ENCODE results near the gene DPP9.

Gene DPP9

DNA sequence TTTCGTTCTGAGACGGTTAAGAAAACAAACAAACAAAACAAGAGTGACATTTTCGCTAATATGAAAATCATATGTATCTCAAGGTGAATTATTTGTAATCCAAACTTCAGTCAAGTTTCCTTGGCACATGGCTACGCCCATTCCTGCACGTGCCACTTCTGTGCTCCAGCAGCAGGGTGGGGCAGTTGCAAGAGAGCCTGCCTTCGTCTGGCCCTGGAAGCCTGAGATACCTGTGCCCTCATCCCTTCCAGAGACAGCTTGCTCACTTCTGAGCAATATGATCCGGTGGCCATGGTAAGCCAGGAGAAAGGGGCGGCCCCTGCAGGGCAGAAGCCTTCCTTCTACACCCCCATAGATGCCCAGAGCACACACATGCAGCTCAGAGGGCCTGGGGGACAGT lies 22.1 kb downstream of the DPP9 start:
- TF ChIP-seq POLR2AphosphoS5 (IDR thresholded peaks at IDR 0.05; ENCODE audit: low read depth) (no peak), GABPA (IDR thresholded peaks at IDR 0.05; ENCODE audit: low read depth) (no peak), SPI1 (IDR thresholded peaks at IDR 0.05; ENCODE audit: borderline replicate concordance, low read depth) (no peak)
- TF ChIP-seq, protein P1, sequence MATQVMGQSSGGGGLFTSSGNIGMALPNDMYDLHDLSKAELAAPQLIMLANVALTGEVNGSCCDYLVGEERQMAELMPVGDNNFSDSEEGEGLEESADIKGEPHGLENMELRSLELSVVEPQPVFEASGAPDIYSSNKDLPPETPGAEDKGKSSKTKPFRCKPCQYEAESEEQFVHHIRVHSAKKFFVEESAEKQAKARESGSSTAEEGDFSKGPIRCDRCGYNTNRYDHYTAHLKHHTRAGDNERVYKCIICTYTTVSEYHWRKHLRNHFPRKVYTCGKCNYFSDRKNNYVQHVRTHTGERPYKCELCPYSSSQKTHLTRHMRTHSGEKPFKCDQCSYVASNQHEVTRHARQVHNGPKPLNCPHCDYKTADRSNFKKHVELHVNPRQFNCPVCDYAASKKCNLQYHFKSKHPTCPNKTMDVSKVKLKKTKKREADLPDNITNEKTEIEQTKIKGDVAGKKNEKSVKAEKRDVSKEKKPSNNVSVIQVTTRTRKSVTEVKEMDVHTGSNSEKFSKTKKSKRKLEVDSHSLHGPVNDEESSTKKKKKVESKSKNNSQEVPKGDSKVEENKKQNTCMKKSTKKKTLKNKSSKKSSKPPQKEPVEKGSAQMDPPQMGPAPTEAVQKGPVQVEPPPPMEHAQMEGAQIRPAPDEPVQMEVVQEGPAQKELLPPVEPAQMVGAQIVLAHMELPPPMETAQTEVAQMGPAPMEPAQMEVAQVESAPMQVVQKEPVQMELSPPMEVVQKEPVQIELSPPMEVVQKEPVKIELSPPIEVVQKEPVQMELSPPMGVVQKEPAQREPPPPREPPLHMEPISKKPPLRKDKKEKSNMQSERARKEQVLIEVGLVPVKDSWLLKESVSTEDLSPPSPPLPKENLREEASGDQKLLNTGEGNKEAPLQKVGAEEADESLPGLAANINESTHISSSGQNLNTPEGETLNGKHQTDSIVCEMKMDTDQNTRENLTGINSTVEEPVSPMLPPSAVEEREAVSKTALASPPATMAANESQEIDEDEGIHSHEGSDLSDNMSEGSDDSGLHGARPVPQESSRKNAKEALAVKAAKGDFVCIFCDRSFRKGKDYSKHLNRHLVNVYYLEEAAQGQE (IDR thresholded peaks at IDR 0.05; ENCODE audit: insufficient replicate concordance, low read depth), result no peak
- TF ChIP-seq, protein P2, sequence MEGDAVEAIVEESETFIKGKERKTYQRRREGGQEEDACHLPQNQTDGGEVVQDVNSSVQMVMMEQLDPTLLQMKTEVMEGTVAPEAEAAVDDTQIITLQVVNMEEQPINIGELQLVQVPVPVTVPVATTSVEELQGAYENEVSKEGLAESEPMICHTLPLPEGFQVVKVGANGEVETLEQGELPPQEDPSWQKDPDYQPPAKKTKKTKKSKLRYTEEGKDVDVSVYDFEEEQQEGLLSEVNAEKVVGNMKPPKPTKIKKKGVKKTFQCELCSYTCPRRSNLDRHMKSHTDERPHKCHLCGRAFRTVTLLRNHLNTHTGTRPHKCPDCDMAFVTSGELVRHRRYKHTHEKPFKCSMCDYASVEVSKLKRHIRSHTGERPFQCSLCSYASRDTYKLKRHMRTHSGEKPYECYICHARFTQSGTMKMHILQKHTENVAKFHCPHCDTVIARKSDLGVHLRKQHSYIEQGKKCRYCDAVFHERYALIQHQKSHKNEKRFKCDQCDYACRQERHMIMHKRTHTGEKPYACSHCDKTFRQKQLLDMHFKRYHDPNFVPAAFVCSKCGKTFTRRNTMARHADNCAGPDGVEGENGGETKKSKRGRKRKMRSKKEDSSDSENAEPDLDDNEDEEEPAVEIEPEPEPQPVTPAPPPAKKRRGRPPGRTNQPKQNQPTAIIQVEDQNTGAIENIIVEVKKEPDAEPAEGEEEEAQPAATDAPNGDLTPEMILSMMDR (IDR thresholded peaks at IDR 0.05; ENCODE audit: insufficient read depth, low read length), result no peak
- H3K27me3 ChIP-seq (ENCODE audit: insufficient read depth, poor library complexity, severe bottlenecking), result no peaks in the 10 kb centered on the region
- DNase-seq (ENCODE audit: low read depth in 1 of 2, low spot score in 1 of 2), result no peak
- H3K27ac ChIP-seq (replicated peaks), result no peak overlapping the region
- no peak overlapping the region for H3K4me3 ChIP-seq (replicated peaks; ENCODE audit: insufficient read depth, low read length)

DNA sequence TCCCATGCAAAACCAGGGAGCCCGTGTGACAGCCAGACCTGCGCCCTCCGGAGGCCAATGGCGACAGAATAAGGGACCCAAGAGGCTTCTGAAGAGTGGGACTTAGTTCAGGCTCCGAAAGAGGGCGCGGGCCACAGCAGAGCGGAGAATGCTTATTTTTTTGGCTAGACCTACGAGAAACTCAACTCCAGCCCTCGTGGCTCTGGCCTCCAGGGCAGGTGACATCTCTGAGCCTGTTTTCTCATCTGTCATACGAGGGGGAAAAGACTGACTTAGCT lies 23.0 kb downstream of the DPP9 start:
- TF ChIP-seq POLR2AphosphoS5 (IDR thresholded peaks at IDR 0.05; ENCODE audit: low read depth) (no peak), SPI1 (IDR thresholded peaks at IDR 0.05; ENCODE audit: borderline replicate concordance, low read depth) (no peak), GABPA (IDR thresholded peaks at IDR 0.05; ENCODE audit: low read depth) (no peak)
- TF ChIP-seq, protein P2 (IDR thresholded peaks at IDR 0.05; ENCODE audit: insufficient read depth, low read length), result no peak
- TF ChIP-seq, protein P1 (IDR thresholded peaks at IDR 0.05; ENCODE audit: insufficient replicate concordance, low read depth), result no peak

DNA sequence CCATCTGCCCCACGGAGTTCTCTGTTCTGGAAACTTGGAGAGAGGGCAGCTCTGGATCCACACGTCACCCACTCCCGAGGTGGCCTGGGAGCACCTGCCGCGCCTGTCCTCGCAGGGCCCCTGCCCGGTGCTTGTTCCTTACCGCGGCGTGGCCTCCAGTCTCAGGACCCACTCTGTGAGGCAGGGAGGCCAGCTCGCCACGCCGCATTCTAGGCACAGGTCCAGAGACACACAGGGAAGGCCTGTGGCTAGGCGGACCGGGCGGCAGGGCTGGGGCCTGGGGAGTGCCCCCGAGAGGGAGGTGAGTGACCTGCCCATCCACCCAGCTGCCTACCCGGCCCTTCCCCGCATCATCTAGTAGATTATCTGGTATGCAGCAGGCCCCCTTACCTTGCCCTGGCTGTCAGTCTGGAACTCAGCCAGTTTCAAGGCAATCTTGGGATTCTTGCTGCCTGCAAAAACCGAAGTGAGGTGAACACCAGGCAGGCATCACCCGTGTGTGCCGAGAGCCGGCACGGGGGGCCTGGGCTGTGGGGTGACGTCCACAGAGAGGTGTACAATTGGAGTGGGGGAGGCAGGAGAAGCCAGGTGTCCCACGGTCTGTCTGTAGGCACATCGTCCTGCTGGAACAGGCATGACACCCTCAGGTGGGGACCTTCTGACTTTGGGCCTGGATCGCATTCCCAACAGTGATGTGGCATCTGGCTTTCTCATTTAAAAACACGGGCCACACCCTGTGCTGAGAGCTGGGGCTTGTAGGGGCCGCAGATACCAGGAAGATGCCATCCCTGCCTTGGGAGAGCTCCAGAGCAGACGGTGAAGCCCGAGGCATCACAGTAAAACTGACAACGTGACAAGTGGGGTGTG lies 23.6 kb downstream of the DPP9 start:
- no peak for DNase-seq (ENCODE audit: low read depth in 1 of 2, low spot score in 1 of 2)
- Histone ChIP-seq H3K4me3 (replicated peaks; ENCODE audit: insufficient read depth, low read length) (no peak overlapping the region), H3K27ac (replicated peaks) (no peak overlapping the region), H3K27me3 (ENCODE audit: insufficient read depth, poor library complexity, severe bottlenecking) (no peaks in the 10 kb centered on the region)
- TF ChIP-seq SPI1 (IDR thresholded peaks at IDR 0.05; ENCODE audit: borderline replicate concordance, low read depth) (no peak), POLR2AphosphoS5 (IDR thresholded peaks at IDR 0.05; ENCODE audit: low read depth) (no peak), GABPA (IDR thresholded peaks at IDR 0.05; ENCODE audit: low read depth) (no peak)
- TF ChIP-seq, protein P2 (IDR thresholded peaks at IDR 0.05; ENCODE audit: insufficient read depth, low read length), result no peak
- TF ChIP-seq, protein P1 (IDR thresholded peaks at IDR 0.05; ENCODE audit: insufficient replicate concordance, low read depth), result no peak

More for the DNA sequence above, 23.0 kb downstream of the DPP9 start:
- H3K4me3 ChIP-seq (replicated peaks; ENCODE audit: insufficient read depth, low read length), result no peak overlapping the region
- DNase-seq (ENCODE audit: low read depth in 1 of 2, low spot score in 1 of 2), result no peak
- no peak overlapping the region for H3K27ac ChIP-seq (replicated peaks)
- no peaks in the 10 kb centered on the region for H3K27me3 ChIP-seq (ENCODE audit: insufficient read depth, poor library complexity, severe bottlenecking)

Data from HL-60 (cell line).